WERI-Rb-1 (cell line): ENCODE data around the gene IPO5.
A peak's percentile ranks its signal among the peaks of the same experiment; 100 is the strongest.

ENCODE experiments used
- DNase-seq: peaks from one replicate; pipeline ENCODE4 v3.0.0-alpha.2; 2020
- H3K27ac ChIP-seq: fragments of 250-450 bp; sonication (Bioruptor Pico); 2 replicates; pipeline ENCODE4 v1.5.1; 2020; ENCODE audit warnings: mild to moderate bottlenecking, moderate library complexity
- H3K27me3 ChIP-seq: fragments of 250-450 bp; sonication (Bioruptor Pico); 2 replicates; pipeline ENCODE4 v1.5.1; 2021; ENCODE audit warnings: mild to moderate bottlenecking, low read depth, moderate library complexity; ENCODE audit not compliant: insufficient read depth, severe bottlenecking
- H3K36me3 ChIP-seq: fragments of 250-450 bp; sonication (Bioruptor Pico); 2 replicates; pipeline ENCODE4 v1.5.1; 2020; ENCODE audit warnings: mild to moderate bottlenecking, moderate library complexity
- H3K4me3 ChIP-seq: 2 replicates; pipeline ENCODE4 v1.5.1; 2011; ENCODE audit warnings: low read depth, mild to moderate bottlenecking, control low read depth, low read length
- H3K9me3 ChIP-seq: fragments of 250-450 bp; sonication (Bioruptor Pico); 2 replicates; pipeline ENCODE4 v1.5.1; 2021; ENCODE audit warnings: mild to moderate bottlenecking, moderate library complexity; ENCODE audit not compliant: severe bottlenecking
- TF ChIP-seq, protein P1 (sequence below): IDR thresholded peaks from 2 replicates; pipeline ENCODE4 v1.5.1; 2011; ENCODE audit warnings: low read depth, mild to moderate bottlenecking, control low read depth, inconsistent platforms, low read length

The IPO5 gene

DNA sequence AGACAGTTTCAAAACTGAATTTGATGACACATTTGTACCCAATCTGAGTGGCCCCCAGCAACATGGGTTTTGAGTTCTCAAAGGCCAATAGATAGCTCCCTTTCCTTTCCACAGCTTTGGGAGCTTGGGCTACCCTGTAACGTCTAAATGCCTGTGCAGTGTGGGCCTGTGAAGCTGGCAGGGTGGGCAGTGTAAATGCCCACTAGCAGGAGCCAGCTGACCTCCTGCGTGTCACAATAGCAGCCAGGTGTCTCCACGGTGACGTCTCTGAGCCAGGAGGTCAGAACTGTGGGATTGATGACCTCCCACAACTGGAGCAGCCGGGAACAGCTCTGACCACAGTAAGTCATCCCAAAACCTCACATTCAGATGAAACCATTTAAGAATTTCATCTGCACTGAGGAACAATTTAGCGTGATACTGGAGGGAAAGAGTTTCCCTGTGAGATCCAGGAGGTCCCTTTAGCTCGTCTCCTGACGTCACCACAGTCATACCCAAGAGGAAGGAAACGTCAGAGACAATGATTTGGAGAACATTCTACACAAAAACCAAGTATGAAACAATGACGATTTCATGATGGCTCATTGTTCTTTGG, at the start of gene IPO5:
Gene IPO5, plus strand, starts transcription at position 300 of the 595 bp plus-strand sequence. CDS start 23,022 bp downstream, outside the sequence.
- no peaks in the 10 kb centered on the region for H3K36me3 ChIP-seq
- H3K27me3 ChIP-seq, result no peaks in the 10 kb centered on the region
- DNase-seq, result no peak
- no peak within 1 kb of the TSS for H3K4me3 ChIP-seq
- no peaks in the 10 kb centered on the region for H3K9me3 ChIP-seq
- peak within 1 kb of the TSS; percentile 10; the same call in 1 of the 2 replicates for H3K27ac ChIP-seq
- TF ChIP-seq, protein P1, sequence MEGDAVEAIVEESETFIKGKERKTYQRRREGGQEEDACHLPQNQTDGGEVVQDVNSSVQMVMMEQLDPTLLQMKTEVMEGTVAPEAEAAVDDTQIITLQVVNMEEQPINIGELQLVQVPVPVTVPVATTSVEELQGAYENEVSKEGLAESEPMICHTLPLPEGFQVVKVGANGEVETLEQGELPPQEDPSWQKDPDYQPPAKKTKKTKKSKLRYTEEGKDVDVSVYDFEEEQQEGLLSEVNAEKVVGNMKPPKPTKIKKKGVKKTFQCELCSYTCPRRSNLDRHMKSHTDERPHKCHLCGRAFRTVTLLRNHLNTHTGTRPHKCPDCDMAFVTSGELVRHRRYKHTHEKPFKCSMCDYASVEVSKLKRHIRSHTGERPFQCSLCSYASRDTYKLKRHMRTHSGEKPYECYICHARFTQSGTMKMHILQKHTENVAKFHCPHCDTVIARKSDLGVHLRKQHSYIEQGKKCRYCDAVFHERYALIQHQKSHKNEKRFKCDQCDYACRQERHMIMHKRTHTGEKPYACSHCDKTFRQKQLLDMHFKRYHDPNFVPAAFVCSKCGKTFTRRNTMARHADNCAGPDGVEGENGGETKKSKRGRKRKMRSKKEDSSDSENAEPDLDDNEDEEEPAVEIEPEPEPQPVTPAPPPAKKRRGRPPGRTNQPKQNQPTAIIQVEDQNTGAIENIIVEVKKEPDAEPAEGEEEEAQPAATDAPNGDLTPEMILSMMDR, result no peak

DNA sequence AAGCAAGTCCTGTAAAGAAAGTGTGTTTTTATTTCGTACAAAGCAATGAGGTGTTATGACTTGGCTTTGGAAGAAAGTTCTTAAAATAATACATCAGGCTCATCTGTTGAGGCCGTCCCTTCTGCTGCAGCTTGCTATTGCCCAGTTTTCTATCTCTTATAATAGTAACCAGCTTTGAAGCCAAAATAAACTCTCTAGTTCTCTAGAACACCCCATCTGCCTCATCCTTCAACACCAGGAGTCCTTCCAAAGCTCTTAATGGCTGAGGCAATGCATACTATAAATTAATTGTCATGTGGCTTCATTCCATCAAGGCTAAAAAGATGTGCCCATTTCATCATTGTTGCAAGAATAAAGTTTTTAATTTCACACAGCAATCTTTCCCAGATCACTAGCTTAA, 49.4 kb upstream of the IPO5 start:
- no peak for DNase-seq
- H3K27me3 ChIP-seq, result no peaks in the 10 kb centered on the region
- TF ChIP-seq, protein P1, result no peak
- no peaks in the 10 kb centered on the region for H3K36me3 ChIP-seq
- H3K4me3 ChIP-seq, result no peak overlapping the region
- no peak overlapping the region for H3K27ac ChIP-seq
- no peaks in the 10 kb centered on the region for H3K9me3 ChIP-seq

DNA sequence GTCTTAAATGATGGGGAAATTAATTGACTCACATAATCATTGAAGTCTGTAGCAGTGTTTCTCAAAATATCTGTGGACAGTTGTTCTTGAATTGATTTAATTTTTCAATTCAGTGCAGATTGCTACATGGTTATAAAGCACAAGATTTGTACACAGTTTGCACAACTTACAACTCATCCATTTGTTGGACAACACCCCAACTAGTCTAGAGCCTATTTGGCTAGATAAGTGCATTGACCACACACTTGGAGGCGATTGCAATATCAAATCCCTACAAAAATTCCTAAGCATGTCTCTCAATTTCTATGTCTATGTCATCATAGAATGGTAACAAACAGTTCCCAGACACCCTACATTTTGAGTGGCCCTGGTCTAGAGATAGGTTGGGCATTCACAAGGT, 48.0 kb upstream of the IPO5 start:
- Histone ChIP-seq H3K27me3 (no peaks in the 10 kb centered on the region), H3K36me3 (no peaks in the 10 kb centered on the region), H3K9me3 (no peaks in the 10 kb centered on the region), H3K27ac (no peak overlapping the region), H3K4me3 (no peak overlapping the region)
- no peak for DNase-seq
- TF ChIP-seq, protein P1, result no peak

DNA sequence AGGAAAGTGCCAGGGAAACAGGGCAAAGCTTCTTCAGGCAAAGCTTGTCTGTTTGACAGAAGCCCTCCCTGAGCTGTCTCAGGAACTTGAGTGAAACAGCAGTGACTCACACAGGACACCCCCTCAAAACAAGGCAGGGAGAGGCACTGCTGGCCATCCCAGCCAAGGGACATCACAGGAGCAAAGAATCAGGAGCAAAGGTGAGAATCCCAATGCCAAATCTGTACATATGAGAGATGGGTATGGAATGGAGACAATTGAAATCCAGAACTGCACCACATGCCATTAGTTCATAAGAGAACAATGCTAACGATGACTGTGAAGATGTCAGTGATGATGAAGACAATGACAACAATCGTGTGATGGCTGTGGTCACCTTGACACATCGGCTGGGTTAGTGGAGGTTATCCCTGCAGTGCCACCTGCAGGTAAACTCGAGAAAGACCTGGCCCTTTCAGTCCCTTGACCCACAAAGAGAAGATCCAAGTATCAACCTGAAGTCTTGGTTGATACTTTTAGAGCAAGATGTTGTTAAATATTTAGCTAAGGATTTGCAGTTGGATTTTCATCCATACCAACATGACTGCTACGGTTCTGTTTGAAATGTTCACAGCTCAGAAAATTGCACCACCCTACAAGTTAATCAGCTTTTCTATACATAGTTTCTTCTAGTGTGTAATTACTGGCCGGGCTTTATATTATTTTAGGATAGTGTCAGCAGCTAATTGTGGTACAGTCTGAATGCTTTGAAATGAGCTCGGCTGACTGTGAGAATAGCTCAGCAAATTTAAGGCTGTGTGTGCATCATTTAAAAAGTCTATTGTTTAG, 42.0 kb upstream of the IPO5 start:
- no peaks in the 10 kb centered on the region for H3K27me3 ChIP-seq
- TF ChIP-seq, protein P1, result peak; percentile 89
- no peak overlapping the region for H3K4me3 ChIP-seq
- H3K36me3 ChIP-seq, result no peaks in the 10 kb centered on the region
- DNase-seq, result peak; percentile 51
- H3K27ac ChIP-seq, result no peak overlapping the region
- no peaks in the 10 kb centered on the region for H3K9me3 ChIP-seq

DNA sequence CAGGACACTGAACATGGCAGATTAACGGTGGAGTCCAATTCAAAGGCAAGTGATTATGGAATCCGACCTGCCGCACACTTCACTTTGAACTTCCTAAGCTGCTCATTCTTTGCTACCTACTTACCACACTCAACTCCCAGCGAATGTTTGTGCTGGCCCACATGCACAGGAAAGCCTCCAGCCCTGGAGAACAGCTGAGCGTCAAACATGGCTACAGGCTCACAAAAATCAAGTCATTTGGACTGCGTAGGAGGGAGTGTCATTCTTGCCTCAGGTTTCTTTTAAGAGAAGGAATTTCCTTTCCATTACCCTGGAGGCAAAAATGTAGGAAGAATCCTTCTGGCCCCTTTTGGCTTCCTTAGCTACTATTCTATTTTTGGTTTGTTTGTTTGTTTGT, 41.3 kb upstream of the IPO5 start:
- H3K36me3 ChIP-seq, result no peaks in the 10 kb centered on the region
- H3K27ac ChIP-seq, result no peak overlapping the region
- H3K4me3 ChIP-seq, result no peak overlapping the region
- TF ChIP-seq, protein P1, result no peak
- no peaks in the 10 kb centered on the region for H3K9me3 ChIP-seq
- no peak for DNase-seq
- H3K27me3 ChIP-seq, result no peaks in the 10 kb centered on the region
